ENCODE data around the gene MLKL.

GRCh38 chr16:74745109-74745615, 44.5 kb upstream of the MLKL start:
- no peak for TF ChIP-seq ZNF274 (IDR thresholded peaks at IDR 0.05; ENCODE audit: low read depth, low read length)
- TF ChIP-seq YY1 (IDR thresholded peaks at IDR 0.05; ENCODE audit: insufficient read depth, insufficient read length) = no peak
